Upper lobe of left lung (tissue), 6 donors: ENCODE measurements around the gene GKN2. TPM values are rescaled to one million over a fixed set of nuclear protein-coding genes. Genes with fewer than 3 reads are reported as not detected.

ENCODE experiments used
- ATAC-seq, 2 donors: fragments of 200-7000 bp; cut with Tn5 transposase; one replicate each; pipeline ENCODE4 v1.9.1; 2022; ENCODE audit warnings: mild to moderate bottlenecking in 2 of 2, moderate library complexity in 2 of 2; ENCODE audit not compliant: low FRiP score in 2 of 2
- DNase-seq, 2 donors: peaks; one replicate each; pipeline ENCODE4 v3.0.0-alpha.2; 2019 to 2020
- H3K27ac ChIP-seq, 4 donors: fragments of 200-600 bp; sonication (generic); one replicate each; pipeline ENCODE4 v1.5.1; 2016 to 2019
- H3K27me3 ChIP-seq, 4 donors: fragments of 200-600 bp; sonication (generic); one replicate each; pipeline ENCODE4 v1.5.1; 2017 to 2019
- H3K36me3 ChIP-seq, 4 donors: fragments of 200-600 bp; sonication (generic); one replicate each; pipeline ENCODE4 v1.5.1; 2016 to 2019
- H3K4me1 ChIP-seq, 4 donors: fragments of 200-600 bp; sonication (generic); one replicate each; pipeline ENCODE4 v1.5.1; 2018 to 2019
- H3K4me3 ChIP-seq, 4 donors: fragments of 200-600 bp; sonication (generic); one replicate each; pipeline ENCODE4 v1.5.1; 2017 to 2019; ENCODE audit warnings: mild to moderate bottlenecking in 2 of 4, moderate library complexity in 1 of 4
- H3K9me3 ChIP-seq, 4 donors: fragments of 200-600 bp; sonication (generic); one replicate each; pipeline ENCODE4 v1.5.1; 2018 to 2019
- CTCF ChIP-seq, 6 experiments: fragments of 450-650 bp in 4 of 6; fragments of 200-600 bp in 2 of 6; sonication (generic) in 2 of 6; IDR thresholded peaks; one replicate each; pipeline ENCODE4 v1.5.1; 2016 to 2019; ENCODE audit warnings: antibody characterized with exemption in 6 of 6
- EP300 ChIP-seq, 4 donors: sonication (generic); formaldehyde crosslinking; IDR thresholded peaks; one replicate each; pipeline ENCODE4 v1.5.1; 2017; ENCODE audit warnings: antibody characterized with exemption in 4 of 4, control low read depth in 2 of 4
- POLR2A ChIP-seq, 4 donors: fragments of 450-650 bp; IDR thresholded peaks; one replicate each; pipeline ENCODE4 v1.5.1; 2016 to 2017; ENCODE audit warnings: antibody characterized with exemption in 4 of 4, mild to moderate bottlenecking in 2 of 4
- POLR2AphosphoS5 ChIP-seq, 2 donors: sonication (generic); formaldehyde crosslinking; IDR thresholded peaks; one replicate each; pipeline ENCODE4 v1.5.1; 2017; ENCODE audit warnings: antibody characterized with exemption in 2 of 2
- WGBS, 2 donors: methylation state at CpG; one replicate each; pipeline ENCODE4 v1.1.5; 2017 to 2018; 5-methylcytosine and 5-hydroxymethylcytosine counted together
- total RNA-seq, 6 donors: library from RNA; depleted of rRNA in 4 of 6; stranded (reverse); fragments of >200 nt in 4 of 6; gene quantifications; one replicate each; pipeline versions ENCODE4 v1.1.0 to v1.2.1, GENCODE V29; 2016 to 2021
- donor health status: DM: no; HTN: no; CAD: no; lungs with moderate emphysema.
- donor health status: DM: no; HTN: yes; CAD: no; lungs with severe emphysema.

GKN2 gene
- total RNA-seq, 6 donors from 2014 or later, result 10.5 to 195 (median 60.7) TPM

GRCh38 chr2:68906716-68907115 lies 46.0 kb downstream of the GKN2 start:
- ATAC-seq (no peak), DNase-seq (no peak)
- TF ChIP-seq CTCF (IDR thresholded peaks at IDR 0.05) (no peak), EP300 (IDR thresholded peaks at IDR 0.05) (no peak), POLR2A (IDR thresholded peaks at IDR 0.05) (no peak), POLR2AphosphoS5 (IDR thresholded peaks at IDR 0.05) (no peak)
- Histone ChIP-seq H3K9me3 (peaks cover 0 to 3% (median 0%) of the 10 kb centered on the region in 4 donors), H3K4me3 (no peak overlapping the region), H3K36me3 (no peaks in the 10 kb centered on the region), H3K27me3 (no peaks in the 10 kb centered on the region), H3K4me1 (peaks cover 9 to 22% (median 12%) of the 10 kb centered on the region in 4 donors), H3K27ac (no peak overlapping the region)
- 86 to 90% methylated on average over 3 of the region's 3 CpGs for WGBS, 2 donors

- Histone ChIP-seq H3K36me3 (no peaks in the 10 kb centered on the region), H3K4me1 (peaks cover 9 to 22% (median 12%) of the 10 kb centered on the region in 4 donors), H3K27ac (no peak overlapping the region), H3K9me3 (peaks cover 0 to 5% (median 2%) of the 10 kb centered on the region in 4 donors), H3K27me3 (no peaks in the 10 kb centered on the region), H3K4me3 (no peak overlapping the region)
- no peak for ATAC-seq
- no peak for DNase-seq
- 88 to 94% methylated on average over 2 of the region's 2 CpGs for WGBS, 2 donors
- no peak for TF ChIP-seq POLR2AphosphoS5 (IDR thresholded peaks at IDR 0.05)
- TF ChIP-seq POLR2A (IDR thresholded peaks at IDR 0.05), result no peak
- TF ChIP-seq CTCF (IDR thresholded peaks at IDR 0.05), result no peak
- no peak for TF ChIP-seq EP300 (IDR thresholded peaks at IDR 0.05)
Observed at GRCh38 chr2:68905116-68905515, 47.6 kb downstream of the GKN2 start.

- H3K36me3 ChIP-seq, result no peaks in the 10 kb centered on the region
- DNase-seq, result no peak
- no peaks in the 10 kb centered on the region for H3K4me1 ChIP-seq
- no peak overlapping the region for H3K4me3 ChIP-seq
- no peak for ATAC-seq
- H3K27me3 ChIP-seq, result no peaks in the 10 kb centered on the region
- no peak overlapping the region for H3K27ac ChIP-seq
- peaks cover 0 to 5% (median 2%) of the 10 kb centered on the region in 4 donors for H3K9me3 ChIP-seq
- no peak for TF ChIP-seq CTCF (IDR thresholded peaks at IDR 0.05)
- TF ChIP-seq EP300 (IDR thresholded peaks at IDR 0.05), result no peak
- no peak for TF ChIP-seq POLR2A (IDR thresholded peaks at IDR 0.05)
- TF ChIP-seq POLR2AphosphoS5 (IDR thresholded peaks at IDR 0.05), result no peak
- WGBS, 2 donors, result 91 to 100% methylated on average over 1 of the region's 1 CpG
Observed at GRCh38 chr2:68901561-68901960, 51.1 kb downstream of the GKN2 start.

- no peak overlapping the region for H3K27ac ChIP-seq
- WGBS, 2 donors, result 84% methylated on average over 4 of the region's 4 CpGs
- ATAC-seq, result no peak
Observed at GRCh38 chr2:68901199-68901514, 51.5 kb downstream of the GKN2 start.

More at GRCh38 chr2:68901199-68901514, 51.5 kb downstream of the GKN2 start:
- no peaks in the 10 kb centered on the region for H3K27me3 ChIP-seq
- H3K4me1 ChIP-seq, result no peaks in the 10 kb centered on the region
- peaks cover 0 to 5% (median 2%) of the 10 kb centered on the region in 4 donors for H3K9me3 ChIP-seq
- TF ChIP-seq CTCF (IDR thresholded peaks at IDR 0.05) (no peak), POLR2A (IDR thresholded peaks at IDR 0.05) (no peak), EP300 (IDR thresholded peaks at IDR 0.05) (no peak), POLR2AphosphoS5 (IDR thresholded peaks at IDR 0.05) (no peak)
- no peak for DNase-seq
- H3K4me3 ChIP-seq, result no peak overlapping the region
- H3K36me3 ChIP-seq, result no peaks in the 10 kb centered on the region
